NCI-H774 (cell line): ENCODE results near the gene SLFN11.
"Not testable (repeated sequence)": the region's sequence is repeated elsewhere in the genome, so short reads cannot be mapped to it uniquely, and the experiment has no call there.

ENCODE experiments used
- DNase-seq: peaks from one replicate; lab custom pipeline; 2025; lab: John Stamatoyannopoulos, UW

The SLFN11 gene, protein sequence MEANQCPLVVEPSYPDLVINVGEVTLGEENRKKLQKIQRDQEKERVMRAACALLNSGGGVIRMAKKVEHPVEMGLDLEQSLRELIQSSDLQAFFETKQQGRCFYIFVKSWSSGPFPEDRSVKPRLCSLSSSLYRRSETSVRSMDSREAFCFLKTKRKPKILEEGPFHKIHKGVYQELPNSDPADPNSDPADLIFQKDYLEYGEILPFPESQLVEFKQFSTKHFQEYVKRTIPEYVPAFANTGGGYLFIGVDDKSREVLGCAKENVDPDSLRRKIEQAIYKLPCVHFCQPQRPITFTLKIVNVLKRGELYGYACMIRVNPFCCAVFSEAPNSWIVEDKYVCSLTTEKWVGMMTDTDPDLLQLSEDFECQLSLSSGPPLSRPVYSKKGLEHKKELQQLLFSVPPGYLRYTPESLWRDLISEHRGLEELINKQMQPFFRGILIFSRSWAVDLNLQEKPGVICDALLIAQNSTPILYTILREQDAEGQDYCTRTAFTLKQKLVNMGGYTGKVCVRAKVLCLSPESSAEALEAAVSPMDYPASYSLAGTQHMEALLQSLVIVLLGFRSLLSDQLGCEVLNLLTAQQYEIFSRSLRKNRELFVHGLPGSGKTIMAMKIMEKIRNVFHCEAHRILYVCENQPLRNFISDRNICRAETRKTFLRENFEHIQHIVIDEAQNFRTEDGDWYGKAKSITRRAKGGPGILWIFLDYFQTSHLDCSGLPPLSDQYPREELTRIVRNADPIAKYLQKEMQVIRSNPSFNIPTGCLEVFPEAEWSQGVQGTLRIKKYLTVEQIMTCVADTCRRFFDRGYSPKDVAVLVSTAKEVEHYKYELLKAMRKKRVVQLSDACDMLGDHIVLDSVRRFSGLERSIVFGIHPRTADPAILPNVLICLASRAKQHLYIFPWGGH

DNA sequence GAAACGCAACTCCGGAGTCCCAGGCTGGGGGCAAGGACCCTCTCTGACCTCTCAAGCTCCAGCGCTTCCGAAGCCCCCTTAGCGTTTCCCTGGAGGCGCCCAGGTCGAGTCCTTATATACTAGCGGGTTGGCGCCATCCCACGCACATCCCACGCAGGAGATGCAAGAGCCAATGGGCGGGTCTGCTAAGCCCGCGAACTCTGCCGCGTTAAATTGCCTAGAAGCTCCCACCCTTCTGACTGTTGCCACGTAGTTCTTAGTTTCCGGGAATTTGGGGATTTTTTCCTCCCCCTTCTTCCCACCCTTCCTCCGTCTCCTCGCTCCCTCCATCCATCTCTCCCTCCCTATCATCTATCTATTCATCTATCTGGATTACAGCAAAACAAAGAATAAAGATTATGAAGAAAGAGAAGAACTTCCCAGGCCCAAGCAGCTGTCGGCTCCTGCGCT lies at the start of gene SLFN11:
Gene SLFN11, minus strand, starts transcription at position 88 of the 450 bp plus-strand sequence. CDS start 9,814 bp downstream, outside the sequence.
- peak; percentile 81 for DNase-seq

DNA sequence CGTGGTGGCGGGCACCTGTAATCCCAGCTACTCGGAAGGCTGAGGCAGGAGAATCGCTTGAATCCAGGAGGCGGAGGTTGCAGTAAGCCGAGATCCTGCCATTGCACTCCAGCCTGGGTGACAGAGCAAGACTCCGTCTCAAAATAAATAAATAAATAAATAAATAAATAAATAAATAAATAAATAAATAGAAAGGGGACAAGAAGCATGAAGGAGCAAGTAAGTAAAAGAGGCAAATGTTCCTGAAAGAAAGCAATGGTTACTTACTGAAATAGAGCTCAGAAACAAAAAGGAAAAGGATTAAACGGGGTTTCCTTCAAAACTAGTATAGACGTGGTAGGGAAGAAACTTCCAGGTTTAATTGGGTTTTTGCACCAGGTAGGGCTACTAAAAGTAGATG lies 47.6 kb upstream of the SLFN11 start:
- DNase-seq = not testable (repeated sequence)

- DNase-seq = no peak
Observed at GRCh38 chr17:35416659-35417058, 43.2 kb upstream of the SLFN11 start.

- DNase-seq = not testable (repeated sequence)
Observed at GRCh38 chr17:35414707-35415106, 41.3 kb upstream of the SLFN11 start.

DNA sequence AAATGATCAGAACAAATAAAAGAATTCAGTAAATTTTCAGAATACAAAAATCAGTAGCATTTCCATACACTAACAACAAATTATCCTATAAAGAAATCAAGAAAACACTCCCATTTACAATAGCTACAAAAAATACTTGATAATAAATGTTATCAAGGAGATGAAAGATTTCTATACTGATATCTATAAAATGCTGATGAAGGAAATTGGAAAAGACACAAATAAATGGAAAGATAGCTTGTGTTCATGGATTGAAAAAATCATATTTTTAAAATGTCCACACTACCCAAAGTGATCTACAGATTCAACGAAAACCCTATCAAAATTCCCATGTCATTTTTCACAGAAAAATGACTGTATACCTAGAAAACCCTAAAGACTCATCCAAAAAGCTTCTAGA lies 40.8 kb upstream of the SLFN11 start:
- DNase-seq = no peak

DNA sequence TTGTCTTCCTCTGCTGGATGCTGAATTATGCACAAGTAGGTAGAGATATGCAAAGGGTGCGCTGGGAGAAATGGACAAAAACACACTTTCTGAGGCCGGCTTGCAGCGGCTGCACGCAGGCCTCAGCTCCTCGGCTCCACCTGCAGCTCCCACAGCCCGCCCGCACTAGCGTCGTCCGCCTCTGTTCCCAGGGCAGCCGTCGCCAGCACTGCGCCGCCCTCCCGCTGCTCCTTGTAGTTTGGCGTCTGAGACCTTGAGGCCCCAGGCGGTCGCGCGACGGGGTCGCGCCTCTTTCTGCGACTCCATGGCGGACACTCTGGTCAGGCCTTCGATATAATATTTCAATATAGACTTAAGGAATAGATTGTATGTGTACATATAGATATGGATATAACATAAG lies 34.1 kb upstream of the SLFN11 start:
- DNase-seq = no peak

GRCh38 chr17:35406568-35406967 lies 33.1 kb upstream of the SLFN11 start:
- DNase-seq = no peak

DNA sequence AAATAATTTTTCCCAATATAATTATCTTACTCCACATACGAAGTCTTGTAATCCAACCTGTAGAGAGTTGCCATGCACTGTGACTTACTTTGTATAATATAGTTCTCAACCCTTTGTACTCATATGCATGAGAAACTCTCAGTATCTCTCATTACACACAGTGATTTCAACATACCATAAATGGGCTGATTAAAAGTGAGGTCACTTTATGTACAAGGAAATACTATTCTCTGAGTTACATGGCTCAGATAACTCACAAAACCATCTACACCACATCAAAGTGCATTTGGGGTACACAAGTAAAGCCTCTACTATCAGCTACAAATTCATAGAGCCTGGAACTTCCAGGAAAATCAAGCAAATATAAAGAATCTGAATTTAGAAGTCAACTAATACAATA lies 30.9 kb upstream of the SLFN11 start:
- no peak for DNase-seq

GRCh38 chr17:35393783-35394182 lies 20.4 kb upstream of the SLFN11 start:
- not testable (repeated sequence) for DNase-seq

GRCh38 chr17:35390663-35391062 lies 17.2 kb upstream of the SLFN11 start:
- DNase-seq = no peak

DNA sequence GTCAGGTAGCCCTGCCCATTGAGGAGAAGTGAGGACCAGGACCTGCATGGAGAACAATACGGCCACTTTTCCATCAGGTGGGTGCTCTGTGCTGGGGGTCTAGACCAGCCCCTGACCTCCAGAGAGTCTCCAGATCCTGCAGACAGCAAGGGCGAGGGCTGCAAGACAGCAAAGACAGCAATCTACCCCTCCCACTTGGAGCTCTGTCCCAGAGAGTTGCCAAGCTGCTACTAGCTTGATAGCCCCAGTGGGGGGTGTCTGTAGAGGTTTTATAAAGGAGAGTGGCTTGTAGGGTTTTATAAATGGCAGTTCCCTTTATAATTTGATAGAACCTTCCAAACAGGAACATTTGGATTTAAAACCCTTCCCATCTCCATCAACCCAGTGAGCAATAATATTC lies 16.7 kb upstream of the SLFN11 start:
- no peak for DNase-seq

GRCh38 chr17:35387496-35387895 lies 14.1 kb upstream of the SLFN11 start:
- no peak for DNase-seq

GRCh38 chr17:35377706-35378105 lies 4.3 kb upstream of the SLFN11 start:
- DNase-seq = no peak

- DNase-seq = no peak
Observed at GRCh38 chr17:35377068-35377467, 3.6 kb upstream of the SLFN11 start.

- DNase-seq = no peak
Observed at GRCh38 chr17:35376245-35376644, 2.8 kb upstream of the SLFN11 start.

DNA sequence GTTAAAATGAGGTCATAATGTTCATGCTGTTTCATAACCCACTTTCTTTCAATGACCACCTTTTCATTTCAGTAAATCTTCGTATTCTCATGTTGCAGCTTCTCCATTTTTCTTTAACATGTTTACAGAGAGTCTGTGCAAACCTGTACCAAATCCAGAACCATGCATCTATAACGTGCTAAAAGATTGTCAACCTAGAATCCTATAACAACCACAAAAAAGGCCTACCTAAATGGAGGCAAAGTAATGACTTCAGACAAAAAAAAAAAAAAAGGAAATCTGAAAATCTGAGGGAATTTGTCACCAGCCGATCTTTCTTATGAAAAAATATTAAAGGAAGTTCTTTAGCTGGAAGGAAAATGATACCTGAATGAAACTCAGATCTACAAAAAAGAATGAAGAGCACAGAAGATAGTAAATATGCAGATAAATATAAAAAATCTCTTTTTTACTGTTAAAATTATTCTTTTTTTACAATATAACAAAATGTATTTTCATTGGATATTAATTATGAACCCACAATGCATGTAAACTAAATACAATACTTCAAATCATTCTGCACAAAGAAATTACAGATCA lies 1.4 kb upstream of the SLFN11 start:
- DNase-seq = no peak

- no peak for DNase-seq
Observed at GRCh38 chr17:35373984-35374765, 754 bp upstream of the SLFN11 start.

DNA sequence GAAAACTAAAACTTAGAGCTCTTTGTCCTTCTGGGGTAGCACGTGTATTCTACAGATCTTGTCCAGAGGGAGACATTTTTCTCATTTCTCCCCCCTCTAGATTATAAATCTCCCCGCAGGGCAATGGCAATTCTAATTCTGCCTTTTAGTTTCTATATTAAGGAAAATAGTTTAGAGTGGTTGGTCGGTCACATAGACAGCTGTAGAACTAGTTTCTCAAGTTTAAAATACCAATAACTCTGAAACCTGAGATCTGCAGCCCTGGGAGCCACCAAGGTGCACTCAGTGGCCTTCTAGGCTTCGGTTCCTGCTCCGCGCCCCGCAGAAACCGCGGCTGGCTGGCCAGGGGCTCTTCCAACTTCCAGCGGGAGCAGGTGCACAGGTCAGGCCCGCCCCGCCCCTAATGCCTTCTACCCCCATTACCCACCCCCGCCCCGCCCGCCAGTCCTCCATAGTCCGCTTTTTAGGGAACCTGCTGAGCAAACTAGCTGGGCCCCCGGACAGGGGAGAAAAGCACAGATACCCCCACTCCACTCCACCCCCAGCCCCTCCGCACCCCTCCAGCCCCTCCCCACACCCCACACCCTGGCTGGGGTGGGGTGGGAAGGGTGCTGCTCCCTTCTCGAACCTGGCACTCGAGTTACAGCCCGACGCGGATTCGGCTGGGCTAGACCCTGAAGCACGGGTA lies 431 bp downstream of the SLFN11 start:
- peak; percentile 32 for DNase-seq

- DNase-seq = no peak
Observed at GRCh38 chr17:35371934-35372333, 1.5 kb downstream of the SLFN11 start.

DNA sequence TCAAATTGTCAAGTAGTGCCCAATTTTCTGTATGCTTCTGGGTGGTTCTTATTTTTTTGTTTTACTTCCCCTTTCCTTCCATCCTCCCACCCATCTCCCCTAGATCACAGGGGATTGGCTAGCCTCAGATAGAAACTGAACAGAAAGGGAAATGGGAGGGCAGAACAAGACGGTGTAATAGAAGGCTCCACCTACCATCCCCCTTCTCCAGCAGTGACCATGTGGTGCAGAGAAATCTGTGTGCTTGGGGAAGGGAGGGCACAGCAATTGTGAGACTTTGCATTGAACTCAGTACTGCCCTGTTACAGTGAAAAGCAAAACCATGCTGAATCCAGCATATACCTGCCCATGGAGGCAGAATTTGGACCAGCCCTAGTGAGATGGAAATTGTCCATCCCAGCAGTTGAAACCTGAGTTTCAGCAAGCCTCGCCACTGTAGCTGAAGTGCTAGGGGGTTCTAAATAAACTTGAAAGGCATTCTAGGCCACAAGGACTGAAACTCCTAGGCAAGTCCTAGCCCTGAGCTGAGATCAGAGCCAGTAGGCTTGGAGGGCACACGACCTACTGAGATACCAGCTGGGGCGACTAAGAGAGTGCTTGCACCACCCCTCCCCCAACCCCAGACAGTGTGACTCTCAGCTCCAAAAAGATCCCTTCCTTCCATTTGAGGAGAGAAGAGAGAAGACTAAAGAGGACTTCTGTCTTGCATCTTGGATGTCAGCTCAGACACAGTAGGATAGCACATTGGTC lies 5.2 kb downstream of the SLFN11 start:
- no peak for DNase-seq
